Esophagus muscularis mucosa (tissue), 4 donors: ENCODE measurements around the gene SYNE1.

Experiments
- EP300 ChIP-seq: sonication (generic); formaldehyde crosslinking; IDR thresholded peaks from one replicate; pipeline ENCODE4 v1.6.1; 2017; ENCODE audit warnings: antibody characterized with exemption
- POLR2AphosphoS5 ChIP-seq, 2 donors: sonication (generic); formaldehyde crosslinking; IDR thresholded peaks; one replicate each; pipeline ENCODE4 v1.6.1; 2017; ENCODE audit warnings: antibody characterized with exemption in 2 of 2
- TF ChIP-seq, protein P1 (sequence below), 3 experiments: fragments of 200-600 bp in 2 of 3; fragments of 450-650 bp in 1 of 3; sonication (generic) in 2 of 3; IDR thresholded peaks; one replicate each; pipeline ENCODE4 v1.5.1; 2017 to 2019; ENCODE audit warnings: antibody characterized with exemption in 3 of 3, mild to moderate bottlenecking in 2 of 3, moderate library complexity in 1 of 3

DNA sequence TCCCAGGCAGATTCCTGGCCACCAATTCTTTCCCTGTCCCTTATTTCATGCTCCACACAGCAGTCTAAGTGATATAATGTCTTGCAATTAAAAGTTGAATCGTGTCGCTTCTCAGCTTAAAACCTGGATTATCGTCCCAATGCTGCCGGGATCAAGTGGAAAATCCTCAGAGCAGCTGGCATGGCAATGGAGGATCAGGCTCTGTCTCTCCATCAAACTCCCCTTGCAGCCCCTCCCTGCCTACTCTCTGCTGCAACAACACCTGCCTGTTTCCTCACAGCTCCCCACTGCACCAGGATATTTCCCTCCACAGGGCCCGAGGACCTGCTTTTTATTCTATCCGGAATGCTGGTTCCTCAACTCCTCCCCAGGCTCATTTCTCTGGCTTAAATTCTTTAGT is 277.1 kb downstream of the SYNE1 start:
- TF ChIP-seq, protein P1, sequence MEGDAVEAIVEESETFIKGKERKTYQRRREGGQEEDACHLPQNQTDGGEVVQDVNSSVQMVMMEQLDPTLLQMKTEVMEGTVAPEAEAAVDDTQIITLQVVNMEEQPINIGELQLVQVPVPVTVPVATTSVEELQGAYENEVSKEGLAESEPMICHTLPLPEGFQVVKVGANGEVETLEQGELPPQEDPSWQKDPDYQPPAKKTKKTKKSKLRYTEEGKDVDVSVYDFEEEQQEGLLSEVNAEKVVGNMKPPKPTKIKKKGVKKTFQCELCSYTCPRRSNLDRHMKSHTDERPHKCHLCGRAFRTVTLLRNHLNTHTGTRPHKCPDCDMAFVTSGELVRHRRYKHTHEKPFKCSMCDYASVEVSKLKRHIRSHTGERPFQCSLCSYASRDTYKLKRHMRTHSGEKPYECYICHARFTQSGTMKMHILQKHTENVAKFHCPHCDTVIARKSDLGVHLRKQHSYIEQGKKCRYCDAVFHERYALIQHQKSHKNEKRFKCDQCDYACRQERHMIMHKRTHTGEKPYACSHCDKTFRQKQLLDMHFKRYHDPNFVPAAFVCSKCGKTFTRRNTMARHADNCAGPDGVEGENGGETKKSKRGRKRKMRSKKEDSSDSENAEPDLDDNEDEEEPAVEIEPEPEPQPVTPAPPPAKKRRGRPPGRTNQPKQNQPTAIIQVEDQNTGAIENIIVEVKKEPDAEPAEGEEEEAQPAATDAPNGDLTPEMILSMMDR (IDR thresholded peaks at IDR 0.05), result no peak
- TF ChIP-seq EP300, result no peak
- TF ChIP-seq POLR2AphosphoS5 (IDR thresholded peaks at IDR 0.05), result no peak
